ENCODE results near the gene METTL2A.
"Not testable (repeated sequence)": the region's sequence is repeated elsewhere in the genome, so short reads cannot be mapped to it uniquely, and the experiment has no call there.

DNA sequence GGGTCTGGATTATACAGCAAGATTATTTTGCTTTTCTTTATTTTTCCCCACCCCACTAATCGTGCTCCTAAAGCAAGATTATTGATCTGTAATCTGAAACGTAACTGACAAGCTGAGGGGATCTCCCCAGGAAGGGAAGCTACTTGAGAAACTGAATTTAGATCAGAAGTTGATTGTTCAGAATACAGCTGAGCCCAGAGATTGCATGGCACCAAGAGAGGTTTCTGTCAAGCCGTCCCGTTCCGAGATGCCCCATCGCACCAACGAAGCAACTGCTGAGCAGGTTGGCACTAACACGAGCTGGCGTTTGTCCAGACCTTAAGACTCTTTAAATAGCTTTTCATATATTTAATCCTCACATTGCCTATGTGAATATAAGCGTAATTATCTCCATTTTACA lies 34.8 kb downstream of the METTL2A start:
- TF ChIP-seq ZNF114 (CRISPR knock-in tag; IDR thresholded peaks at IDR 0.05); EZH2 (IDR thresholded peaks at IDR 0.05; ENCODE audit: low read depth, unreplicated experiment); POLR2AphosphoS5 (IDR thresholded peaks at IDR 0.05; ENCODE audit: low read depth); JUNB (IDR thresholded peaks at IDR 0.05; ENCODE audit: unreplicated experiment); EZH2phosphoT487 (IDR thresholded peaks at IDR 0.05; ENCODE audit: unreplicated experiment); CREB1 (CRISPR knock-in tag; IDR thresholded peaks at IDR 0.05; ENCODE audit: low read depth); NANOG (IDR thresholded peaks at IDR 0.05; ENCODE audit: borderline replicate concordance): not testable (repeated sequence)
- TF ChIP-seq, protein P1, sequence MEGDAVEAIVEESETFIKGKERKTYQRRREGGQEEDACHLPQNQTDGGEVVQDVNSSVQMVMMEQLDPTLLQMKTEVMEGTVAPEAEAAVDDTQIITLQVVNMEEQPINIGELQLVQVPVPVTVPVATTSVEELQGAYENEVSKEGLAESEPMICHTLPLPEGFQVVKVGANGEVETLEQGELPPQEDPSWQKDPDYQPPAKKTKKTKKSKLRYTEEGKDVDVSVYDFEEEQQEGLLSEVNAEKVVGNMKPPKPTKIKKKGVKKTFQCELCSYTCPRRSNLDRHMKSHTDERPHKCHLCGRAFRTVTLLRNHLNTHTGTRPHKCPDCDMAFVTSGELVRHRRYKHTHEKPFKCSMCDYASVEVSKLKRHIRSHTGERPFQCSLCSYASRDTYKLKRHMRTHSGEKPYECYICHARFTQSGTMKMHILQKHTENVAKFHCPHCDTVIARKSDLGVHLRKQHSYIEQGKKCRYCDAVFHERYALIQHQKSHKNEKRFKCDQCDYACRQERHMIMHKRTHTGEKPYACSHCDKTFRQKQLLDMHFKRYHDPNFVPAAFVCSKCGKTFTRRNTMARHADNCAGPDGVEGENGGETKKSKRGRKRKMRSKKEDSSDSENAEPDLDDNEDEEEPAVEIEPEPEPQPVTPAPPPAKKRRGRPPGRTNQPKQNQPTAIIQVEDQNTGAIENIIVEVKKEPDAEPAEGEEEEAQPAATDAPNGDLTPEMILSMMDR (conservative IDR thresholded peaks at IDR 0.05; ENCODE audit: low read depth in 2 of 2) = not testable (repeated sequence)
- TF ChIP-seq, protein P2, sequence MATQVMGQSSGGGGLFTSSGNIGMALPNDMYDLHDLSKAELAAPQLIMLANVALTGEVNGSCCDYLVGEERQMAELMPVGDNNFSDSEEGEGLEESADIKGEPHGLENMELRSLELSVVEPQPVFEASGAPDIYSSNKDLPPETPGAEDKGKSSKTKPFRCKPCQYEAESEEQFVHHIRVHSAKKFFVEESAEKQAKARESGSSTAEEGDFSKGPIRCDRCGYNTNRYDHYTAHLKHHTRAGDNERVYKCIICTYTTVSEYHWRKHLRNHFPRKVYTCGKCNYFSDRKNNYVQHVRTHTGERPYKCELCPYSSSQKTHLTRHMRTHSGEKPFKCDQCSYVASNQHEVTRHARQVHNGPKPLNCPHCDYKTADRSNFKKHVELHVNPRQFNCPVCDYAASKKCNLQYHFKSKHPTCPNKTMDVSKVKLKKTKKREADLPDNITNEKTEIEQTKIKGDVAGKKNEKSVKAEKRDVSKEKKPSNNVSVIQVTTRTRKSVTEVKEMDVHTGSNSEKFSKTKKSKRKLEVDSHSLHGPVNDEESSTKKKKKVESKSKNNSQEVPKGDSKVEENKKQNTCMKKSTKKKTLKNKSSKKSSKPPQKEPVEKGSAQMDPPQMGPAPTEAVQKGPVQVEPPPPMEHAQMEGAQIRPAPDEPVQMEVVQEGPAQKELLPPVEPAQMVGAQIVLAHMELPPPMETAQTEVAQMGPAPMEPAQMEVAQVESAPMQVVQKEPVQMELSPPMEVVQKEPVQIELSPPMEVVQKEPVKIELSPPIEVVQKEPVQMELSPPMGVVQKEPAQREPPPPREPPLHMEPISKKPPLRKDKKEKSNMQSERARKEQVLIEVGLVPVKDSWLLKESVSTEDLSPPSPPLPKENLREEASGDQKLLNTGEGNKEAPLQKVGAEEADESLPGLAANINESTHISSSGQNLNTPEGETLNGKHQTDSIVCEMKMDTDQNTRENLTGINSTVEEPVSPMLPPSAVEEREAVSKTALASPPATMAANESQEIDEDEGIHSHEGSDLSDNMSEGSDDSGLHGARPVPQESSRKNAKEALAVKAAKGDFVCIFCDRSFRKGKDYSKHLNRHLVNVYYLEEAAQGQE (IDR thresholded peaks at IDR 0.05; ENCODE audit: unreplicated experiment) = not testable (repeated sequence)

Measured in GM23338 (cell line).